ENCODE measurements around the gene PGS1.
A peak's percentile ranks its signal among the peaks of the same experiment; 100 is the strongest.

DNA sequence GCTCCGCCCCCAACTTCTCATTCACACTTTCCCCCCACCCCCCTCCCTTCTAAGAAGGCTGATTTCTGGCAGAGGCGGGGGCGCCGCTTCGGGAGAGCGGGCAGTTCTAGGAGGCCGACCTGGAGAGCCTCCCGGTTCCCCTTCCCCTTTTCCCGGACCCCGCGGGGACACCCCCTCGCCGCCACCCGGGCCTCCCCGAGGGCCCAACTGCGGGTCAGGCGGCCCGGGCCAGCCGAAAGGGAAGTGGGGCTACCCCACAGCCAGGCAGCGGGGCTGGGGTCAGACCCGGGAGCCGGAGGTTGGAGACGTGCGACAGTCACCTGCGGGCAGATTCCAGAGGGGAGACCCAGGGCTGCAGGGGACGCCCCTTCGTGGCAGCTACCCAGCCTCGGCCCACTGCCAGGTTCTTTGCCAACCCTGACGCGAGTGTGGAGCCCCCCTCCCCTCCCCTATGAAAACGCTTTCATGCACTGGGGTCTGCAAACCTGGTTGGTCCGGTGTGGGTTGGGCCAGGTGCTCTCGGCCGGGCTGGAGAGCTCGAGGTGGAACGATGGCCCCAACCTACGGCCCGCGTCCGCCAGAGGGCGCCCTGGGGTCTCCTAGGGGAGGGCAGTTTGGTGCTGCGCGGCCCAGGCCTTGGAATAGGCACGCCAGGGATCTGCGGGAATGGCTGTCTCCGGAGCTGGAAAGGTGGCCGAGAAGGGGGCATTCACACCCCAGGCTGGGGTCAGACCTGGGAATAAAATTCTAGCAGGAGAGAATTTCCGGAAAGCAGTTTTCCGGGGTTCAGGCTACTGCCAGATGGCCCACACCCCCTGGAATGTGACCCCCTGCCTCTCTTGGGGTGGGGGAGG is 17.9 kb upstream of the PGS1 start:
- TF ChIP-seq, protein P1, sequence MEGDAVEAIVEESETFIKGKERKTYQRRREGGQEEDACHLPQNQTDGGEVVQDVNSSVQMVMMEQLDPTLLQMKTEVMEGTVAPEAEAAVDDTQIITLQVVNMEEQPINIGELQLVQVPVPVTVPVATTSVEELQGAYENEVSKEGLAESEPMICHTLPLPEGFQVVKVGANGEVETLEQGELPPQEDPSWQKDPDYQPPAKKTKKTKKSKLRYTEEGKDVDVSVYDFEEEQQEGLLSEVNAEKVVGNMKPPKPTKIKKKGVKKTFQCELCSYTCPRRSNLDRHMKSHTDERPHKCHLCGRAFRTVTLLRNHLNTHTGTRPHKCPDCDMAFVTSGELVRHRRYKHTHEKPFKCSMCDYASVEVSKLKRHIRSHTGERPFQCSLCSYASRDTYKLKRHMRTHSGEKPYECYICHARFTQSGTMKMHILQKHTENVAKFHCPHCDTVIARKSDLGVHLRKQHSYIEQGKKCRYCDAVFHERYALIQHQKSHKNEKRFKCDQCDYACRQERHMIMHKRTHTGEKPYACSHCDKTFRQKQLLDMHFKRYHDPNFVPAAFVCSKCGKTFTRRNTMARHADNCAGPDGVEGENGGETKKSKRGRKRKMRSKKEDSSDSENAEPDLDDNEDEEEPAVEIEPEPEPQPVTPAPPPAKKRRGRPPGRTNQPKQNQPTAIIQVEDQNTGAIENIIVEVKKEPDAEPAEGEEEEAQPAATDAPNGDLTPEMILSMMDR (conservative IDR thresholded peaks at IDR 0.05; ENCODE audit: low read depth, low read length), result peak; percentile 92
- TF ChIP-seq EZH2 (IDR thresholded peaks at IDR 0.05; ENCODE audit: borderline replicate concordance, low read depth, low read length, poor library complexity, severe bottlenecking), result no peak
